Measurements from ENCODE around the gene OR2V1. TPM values are rescaled to one million over a fixed set of nuclear protein-coding genes. Genes with fewer than 3 reads are reported as not detected.

The OR2V1 gene
- total RNA-seq, 1 donor from 2014 or later: not detected

DNA sequence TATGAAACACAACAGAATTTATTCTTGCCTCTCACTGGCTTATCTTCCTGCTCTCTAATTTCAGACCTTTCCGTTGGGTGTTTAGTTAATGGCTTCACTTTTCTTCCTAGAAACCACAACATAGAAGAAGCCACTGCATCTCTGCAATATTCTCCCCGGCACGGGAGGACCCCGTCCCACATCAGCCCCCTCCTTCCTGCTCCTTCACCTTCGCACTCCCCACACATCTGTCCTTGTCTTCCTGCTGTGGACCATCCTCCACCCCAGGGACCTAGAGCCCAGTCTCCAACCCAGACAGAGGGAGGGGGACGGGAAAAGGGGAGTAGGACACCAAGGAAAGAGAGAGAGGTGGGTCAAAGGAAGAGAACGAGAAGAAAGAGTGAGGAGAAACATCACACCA lies 1.4 kb downstream of the OR2V1 start:
- Histone ChIP-seq H3K27ac (no peak overlapping the region), H3K4me3 (no peak overlapping the region), H3K36me3 (no peaks in the 10 kb centered on the region), H3K9me3 (no peaks in the 10 kb centered on the region), H3K27me3 (no peaks in the 10 kb centered on the region), H3K4me1 (no peaks in the 10 kb centered on the region)
- no peak for DNase-seq (ENCODE audit: low spot score in 2 of 2)
- TF ChIP-seq, protein P1, sequence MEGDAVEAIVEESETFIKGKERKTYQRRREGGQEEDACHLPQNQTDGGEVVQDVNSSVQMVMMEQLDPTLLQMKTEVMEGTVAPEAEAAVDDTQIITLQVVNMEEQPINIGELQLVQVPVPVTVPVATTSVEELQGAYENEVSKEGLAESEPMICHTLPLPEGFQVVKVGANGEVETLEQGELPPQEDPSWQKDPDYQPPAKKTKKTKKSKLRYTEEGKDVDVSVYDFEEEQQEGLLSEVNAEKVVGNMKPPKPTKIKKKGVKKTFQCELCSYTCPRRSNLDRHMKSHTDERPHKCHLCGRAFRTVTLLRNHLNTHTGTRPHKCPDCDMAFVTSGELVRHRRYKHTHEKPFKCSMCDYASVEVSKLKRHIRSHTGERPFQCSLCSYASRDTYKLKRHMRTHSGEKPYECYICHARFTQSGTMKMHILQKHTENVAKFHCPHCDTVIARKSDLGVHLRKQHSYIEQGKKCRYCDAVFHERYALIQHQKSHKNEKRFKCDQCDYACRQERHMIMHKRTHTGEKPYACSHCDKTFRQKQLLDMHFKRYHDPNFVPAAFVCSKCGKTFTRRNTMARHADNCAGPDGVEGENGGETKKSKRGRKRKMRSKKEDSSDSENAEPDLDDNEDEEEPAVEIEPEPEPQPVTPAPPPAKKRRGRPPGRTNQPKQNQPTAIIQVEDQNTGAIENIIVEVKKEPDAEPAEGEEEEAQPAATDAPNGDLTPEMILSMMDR (IDR thresholded peaks at IDR 0.05): no peak
- intact Hi-C loops (cut with DNase I): no loop called here

DNA sequence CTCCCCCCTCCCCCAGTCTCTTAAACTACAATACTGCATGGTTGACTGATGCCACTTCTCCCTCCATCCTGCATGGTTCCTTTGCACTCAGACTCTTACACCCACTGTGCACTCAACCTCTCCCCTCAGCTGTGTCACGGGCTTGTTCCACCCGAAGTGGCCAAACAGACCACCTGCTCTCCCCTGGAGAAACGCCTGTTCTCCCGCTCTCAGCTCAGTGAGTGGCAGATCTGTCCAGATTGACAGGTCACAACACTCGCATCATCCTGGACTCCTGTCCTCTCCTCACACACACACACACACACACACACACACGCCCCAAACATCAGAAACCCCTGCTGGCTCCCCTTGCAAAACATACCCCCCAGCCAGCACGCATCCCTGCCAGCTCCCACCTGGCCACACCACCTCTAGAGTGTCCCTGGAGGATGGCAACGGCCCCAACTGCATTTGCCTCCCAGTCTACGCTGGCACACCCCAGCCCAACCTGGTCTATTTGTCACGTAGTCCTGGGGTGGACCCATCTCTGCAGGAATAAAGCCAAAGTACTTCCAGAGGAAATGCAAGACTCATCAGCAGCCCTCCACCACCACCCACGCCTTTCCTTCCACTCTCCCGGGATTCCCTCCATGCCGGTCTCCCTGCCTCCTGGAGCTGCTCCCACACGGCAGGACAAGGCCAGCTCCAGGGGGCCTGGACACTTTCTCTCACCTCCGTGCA lies 2.9 kb downstream of the OR2V1 start:
- Histone ChIP-seq H3K4me3 (no peak overlapping the region), H3K4me1 (no peaks in the 10 kb centered on the region), H3K27me3 (no peaks in the 10 kb centered on the region), H3K27ac (no peak overlapping the region), H3K36me3 (no peaks in the 10 kb centered on the region), H3K9me3 (no peaks in the 10 kb centered on the region)
- intact Hi-C loops (cut with DNase I): no loop called here
- TF ChIP-seq, protein P1 (IDR thresholded peaks at IDR 0.05): no peak
- peak in 1 of 2 donors; percentile 52 for DNase-seq (ENCODE audit: low spot score in 2 of 2)

DNA sequence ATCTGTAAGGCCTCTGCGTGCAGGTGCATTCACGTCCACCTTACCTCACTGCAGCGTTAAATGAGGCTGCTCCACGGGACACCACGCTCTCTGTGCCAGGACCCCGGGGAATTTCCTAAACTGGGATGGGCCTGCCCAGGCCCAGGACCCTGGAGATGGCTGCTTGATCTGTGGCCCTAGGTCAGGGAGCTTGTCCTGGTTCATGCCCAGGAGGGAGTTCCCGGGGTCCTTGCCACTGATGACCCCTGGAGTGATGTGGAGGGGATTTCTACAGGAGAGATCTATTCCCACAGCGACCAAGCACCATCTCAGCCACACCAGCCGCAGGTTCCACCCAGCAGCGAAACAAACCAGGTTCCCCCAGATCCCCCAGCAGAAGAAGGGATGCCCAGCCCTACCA lies 3.5 kb downstream of the OR2V1 start:
- Histone ChIP-seq H3K4me3 (no peak overlapping the region), H3K36me3 (no peaks in the 10 kb centered on the region), H3K4me1 (no peaks in the 10 kb centered on the region), H3K9me3 (no peaks in the 10 kb centered on the region), H3K27ac (no peak overlapping the region), H3K27me3 (no peaks in the 10 kb centered on the region)
- DNase-seq (ENCODE audit: low spot score in 2 of 2): no peak
- TF ChIP-seq, protein P1 (IDR thresholded peaks at IDR 0.05): no peak
- intact Hi-C loops (cut with DNase I): no loop called here

DNA sequence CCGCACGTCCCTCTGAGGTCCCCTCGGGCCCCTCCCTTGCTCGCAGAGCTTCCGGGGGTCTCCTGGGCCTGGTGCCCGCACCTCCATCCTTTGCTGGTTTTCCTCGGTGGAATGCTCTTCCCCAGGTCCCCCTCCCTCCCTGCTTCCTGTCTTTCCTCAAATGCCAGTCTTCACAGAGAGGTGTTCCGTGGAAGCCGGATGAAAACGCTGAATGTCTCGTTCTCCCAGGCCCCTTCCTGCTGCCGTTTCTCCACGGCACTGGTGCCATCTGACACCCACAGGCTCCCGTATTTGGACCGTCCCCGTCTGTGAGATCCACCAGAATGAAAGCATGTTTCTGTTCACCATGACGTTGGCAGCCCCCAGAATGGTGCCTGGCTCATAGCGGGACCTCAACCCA lies 4.1 kb downstream of the OR2V1 start:
- intact Hi-C loops (cut with DNase I): no loop called here
- Histone ChIP-seq H3K9me3 (no peaks in the 10 kb centered on the region), H3K36me3 (no peaks in the 10 kb centered on the region), H3K27me3 (no peaks in the 10 kb centered on the region), H3K27ac (no peak overlapping the region), H3K4me3 (no peak overlapping the region), H3K4me1 (no peaks in the 10 kb centered on the region)
- TF ChIP-seq, protein P1 (IDR thresholded peaks at IDR 0.05): no peak
- no peak for DNase-seq (ENCODE audit: low spot score in 2 of 2)

DNA sequence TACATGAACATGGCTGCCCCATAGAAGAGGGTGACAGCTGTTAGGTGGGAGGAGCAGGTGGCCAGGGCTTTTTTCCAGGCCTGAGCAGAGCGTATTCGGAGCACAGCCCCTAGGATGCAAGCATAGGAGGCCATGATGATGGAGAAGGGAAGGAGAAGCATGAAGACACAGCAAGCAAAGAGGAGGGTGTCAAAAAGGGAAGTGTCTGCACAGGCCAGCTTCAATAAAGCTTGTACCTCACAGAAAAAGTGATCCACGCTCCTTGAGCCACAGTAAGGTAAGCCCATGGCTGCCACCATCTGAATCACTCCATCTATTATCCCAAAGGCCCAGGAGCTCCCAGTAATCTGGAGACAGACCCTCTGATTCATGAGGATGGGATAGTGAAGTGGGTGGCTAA lies 6.4 kb downstream of the OR2V1 start:
- Histone ChIP-seq H3K4me3 (no peak overlapping the region), H3K27ac (no peak overlapping the region), H3K27me3 (no peaks in the 10 kb centered on the region), H3K4me1 (no peaks in the 10 kb centered on the region), H3K36me3 (no peaks in the 10 kb centered on the region), H3K9me3 (no peaks in the 10 kb centered on the region)
- TF ChIP-seq, protein P1 (IDR thresholded peaks at IDR 0.05): no peak
- DNase-seq (ENCODE audit: low spot score in 2 of 2): no peak
- intact Hi-C loops (cut with DNase I): no loop called here

Measured in ascending aorta (tissue), 2 donors.